Neural progenitor cell (in vitro differentiated cells): ENCODE results near the gene KIRREL3. TPM values are rescaled to one million over a fixed set of nuclear protein-coding genes. Genes with fewer than 3 reads are reported as not detected.

Experiments
- DNase-seq: peaks from one replicate; pipeline ENCODE4 v3.0.0-alpha.2; 2016; ENCODE audit warnings: low spot score
- H2AFZ ChIP-seq: fragments of 200-600 bp; sonication (generic); replicated peaks from 2 replicates; pipeline ENCODE4 v1.6.1; 2016; ENCODE audit warnings: antibody characterized with exemption
- H3F3A ChIP-seq: fragments of 200-600 bp; sonication (generic); 2 replicates; pipeline ENCODE4 v1.6.1; 2016; ENCODE audit warnings: antibody characterized with exemption, low read depth
- H3K27ac ChIP-seq: fragments of 200-600 bp; sonication (generic); 2 replicates; pipeline ENCODE4 v1.5.1; 2016; ENCODE audit warnings: mild to moderate bottlenecking
- H3K27me3 ChIP-seq: fragments of 200-600 bp; sonication (generic); 2 replicates; pipeline ENCODE4 v1.6.1; 2016; ENCODE audit warnings: mild to moderate bottlenecking, moderate library complexity
- H3K36me3 ChIP-seq: fragments of 200-600 bp; sonication (generic); 2 replicates; pipeline ENCODE4 v1.5.1; 2016
- H3K4me1 ChIP-seq: fragments of 200-600 bp; sonication (generic); 2 replicates; pipeline ENCODE4 v1.6.1; 2016; ENCODE audit warnings: mixed run types
- H3K4me2 ChIP-seq: fragments of 200-600 bp; sonication (generic); 2 replicates; pipeline ENCODE4 v1.6.1; 2016
- H3K4me3 ChIP-seq: fragments of 200-600 bp; sonication (generic); 2 replicates; pipeline ENCODE4 v1.5.1; 2016
- H3K79me2 ChIP-seq: fragments of 200-600 bp; sonication (generic); 2 replicates; pipeline ENCODE4 v1.6.1; 2016; ENCODE audit warnings: low read depth
- H3K9ac ChIP-seq: fragments of 200-600 bp; sonication (generic); 2 replicates; pipeline ENCODE4 v1.6.1; 2016
- H3K9me3 ChIP-seq: fragments of 200-600 bp; sonication (generic); 2 replicates; pipeline ENCODE4 v1.5.1; 2016; ENCODE audit warnings: low read depth
- H4K20me1 ChIP-seq: fragments of 200-600 bp; sonication (generic); 2 replicates; pipeline ENCODE4 v1.6.1; 2016; ENCODE audit warnings: low read depth
- H3K27ac Mint-ChIP-seq: 3 replicates; pipeline ENCODE4 v1.8.0; 2021; ENCODE audit warnings: mixed read lengths
- H3K27me3 Mint-ChIP-seq: 2 replicates; pipeline ENCODE4 v1.8.0; 2022; ENCODE audit warnings: low read depth, mild to moderate bottlenecking, inconsistent platforms, moderate library complexity, mixed read lengths; ENCODE audit not compliant: insufficient read depth
- H3K36me3 Mint-ChIP-seq: 3 replicates; pipeline ENCODE4 v1.8.0; 2021; ENCODE audit warnings: mixed read lengths
- H3K4me1 Mint-ChIP-seq: 3 replicates; pipeline ENCODE4 v1.8.0; 2021; ENCODE audit warnings: mixed read lengths
- H3K4me3 Mint-ChIP-seq: 3 replicates; pipeline ENCODE4 v1.8.0; 2021; ENCODE audit warnings: mild to moderate bottlenecking, moderate library complexity, mixed read lengths
- H3K9me3 Mint-ChIP-seq: 3 replicates; pipeline ENCODE4 v1.8.0; 2020; ENCODE audit warnings: mixed read lengths
- EZH2 ChIP-seq: fragments of 200-600 bp; sonication (generic); IDR thresholded peaks from 2 replicates; pipeline ENCODE4 v1.6.1; 2017; ENCODE audit warnings: antibody characterized with exemption, mild to moderate bottlenecking, moderate library complexity
- EZH2phosphoT487 ChIP-seq: fragments of 200-600 bp; sonication (generic); IDR thresholded peaks from 2 replicates; pipeline ENCODE4 v1.6.1; 2017; ENCODE audit warnings: antibody characterized with exemption
- total RNA-seq: library from RNA; depleted of rRNA; stranded (reverse); fragments of >200 nt; gene quantifications from 2 replicates; pipeline ENCODE4 v1.2.3, GENCODE V29; 2015; ENCODE audit warnings: low replicate concordance
- TF ChIP-seq, protein P1 (sequence below): fragments of 200-600 bp; sonication (generic); IDR thresholded peaks from 2 replicates; pipeline ENCODE4 v1.5.1; 2017; ENCODE audit warnings: antibody characterized with exemption, mild to moderate bottlenecking

KIRREL3 gene
- total RNA-seq, 1 donor from 2014 or later: 1.1 TPM

DNA sequence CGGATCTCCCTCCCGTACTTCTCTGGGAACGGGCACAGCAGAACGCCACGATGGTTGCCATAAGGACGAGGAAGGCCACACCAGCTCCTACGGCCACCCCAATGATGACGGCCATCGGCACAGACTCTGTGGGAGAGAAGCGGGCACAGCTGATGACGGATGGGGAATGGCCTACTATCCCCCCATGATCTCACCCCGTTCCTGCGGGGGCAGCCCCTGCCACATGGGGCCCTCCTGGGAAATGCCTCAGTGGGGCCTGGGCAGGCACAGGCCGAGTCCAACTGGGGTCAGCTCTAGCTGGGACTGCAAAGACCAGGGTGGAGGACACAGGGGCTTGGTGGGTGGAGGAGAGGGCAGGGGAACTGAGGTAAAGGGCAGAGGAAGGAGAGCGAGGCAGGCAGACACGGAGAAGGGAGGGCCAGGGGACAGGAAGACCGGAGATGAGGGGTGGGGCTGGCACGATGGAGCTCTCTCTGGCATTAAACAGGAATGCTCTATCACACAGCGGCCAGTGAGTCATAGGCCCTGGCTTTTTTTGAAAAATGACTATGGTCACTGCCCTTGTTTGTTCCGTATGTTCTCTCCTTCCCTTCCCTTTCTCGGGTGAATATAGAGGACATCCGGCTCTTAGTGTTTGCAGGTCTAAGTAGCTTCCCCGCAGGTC lies 569.0 kb downstream of the KIRREL3 start:
- H3K4me1 ChIP-seq: peaks cover 22% of the 10 kb centered on the region
- DNase-seq: no peak
- no peak overlapping the region for H2AFZ ChIP-seq
- Mint-ChIP-seq H3K9me3 (no peaks in the 10 kb centered on the region), H3K4me3 (no peak overlapping the region), H3K27ac (no peak overlapping the region), H3K4me1 (peaks cover 19% of the 10 kb centered on the region), H3K36me3 (no peaks in the 10 kb centered on the region), H3K27me3 (peaks cover 3% of the 10 kb centered on the region)
- H3K4me3 ChIP-seq: no peak overlapping the region
- TF ChIP-seq EZH2phosphoT487: no peak
- no peak for TF ChIP-seq EZH2
- TF ChIP-seq, protein P1, sequence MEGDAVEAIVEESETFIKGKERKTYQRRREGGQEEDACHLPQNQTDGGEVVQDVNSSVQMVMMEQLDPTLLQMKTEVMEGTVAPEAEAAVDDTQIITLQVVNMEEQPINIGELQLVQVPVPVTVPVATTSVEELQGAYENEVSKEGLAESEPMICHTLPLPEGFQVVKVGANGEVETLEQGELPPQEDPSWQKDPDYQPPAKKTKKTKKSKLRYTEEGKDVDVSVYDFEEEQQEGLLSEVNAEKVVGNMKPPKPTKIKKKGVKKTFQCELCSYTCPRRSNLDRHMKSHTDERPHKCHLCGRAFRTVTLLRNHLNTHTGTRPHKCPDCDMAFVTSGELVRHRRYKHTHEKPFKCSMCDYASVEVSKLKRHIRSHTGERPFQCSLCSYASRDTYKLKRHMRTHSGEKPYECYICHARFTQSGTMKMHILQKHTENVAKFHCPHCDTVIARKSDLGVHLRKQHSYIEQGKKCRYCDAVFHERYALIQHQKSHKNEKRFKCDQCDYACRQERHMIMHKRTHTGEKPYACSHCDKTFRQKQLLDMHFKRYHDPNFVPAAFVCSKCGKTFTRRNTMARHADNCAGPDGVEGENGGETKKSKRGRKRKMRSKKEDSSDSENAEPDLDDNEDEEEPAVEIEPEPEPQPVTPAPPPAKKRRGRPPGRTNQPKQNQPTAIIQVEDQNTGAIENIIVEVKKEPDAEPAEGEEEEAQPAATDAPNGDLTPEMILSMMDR: no peak
- no peaks in the 10 kb centered on the region for H4K20me1 ChIP-seq
- no peak overlapping the region for H3K9ac ChIP-seq
- H3K27ac ChIP-seq: no peak overlapping the region
- no peaks in the 10 kb centered on the region for H3K36me3 ChIP-seq
- no peaks in the 10 kb centered on the region for H3K9me3 ChIP-seq
- peaks cover 6% of the 10 kb centered on the region for H3F3A ChIP-seq
- H3K4me2 ChIP-seq: no peak overlapping the region
- H3K79me2 ChIP-seq: no peaks in the 10 kb centered on the region
- H3K27me3 ChIP-seq: no peaks in the 10 kb centered on the region

DNA sequence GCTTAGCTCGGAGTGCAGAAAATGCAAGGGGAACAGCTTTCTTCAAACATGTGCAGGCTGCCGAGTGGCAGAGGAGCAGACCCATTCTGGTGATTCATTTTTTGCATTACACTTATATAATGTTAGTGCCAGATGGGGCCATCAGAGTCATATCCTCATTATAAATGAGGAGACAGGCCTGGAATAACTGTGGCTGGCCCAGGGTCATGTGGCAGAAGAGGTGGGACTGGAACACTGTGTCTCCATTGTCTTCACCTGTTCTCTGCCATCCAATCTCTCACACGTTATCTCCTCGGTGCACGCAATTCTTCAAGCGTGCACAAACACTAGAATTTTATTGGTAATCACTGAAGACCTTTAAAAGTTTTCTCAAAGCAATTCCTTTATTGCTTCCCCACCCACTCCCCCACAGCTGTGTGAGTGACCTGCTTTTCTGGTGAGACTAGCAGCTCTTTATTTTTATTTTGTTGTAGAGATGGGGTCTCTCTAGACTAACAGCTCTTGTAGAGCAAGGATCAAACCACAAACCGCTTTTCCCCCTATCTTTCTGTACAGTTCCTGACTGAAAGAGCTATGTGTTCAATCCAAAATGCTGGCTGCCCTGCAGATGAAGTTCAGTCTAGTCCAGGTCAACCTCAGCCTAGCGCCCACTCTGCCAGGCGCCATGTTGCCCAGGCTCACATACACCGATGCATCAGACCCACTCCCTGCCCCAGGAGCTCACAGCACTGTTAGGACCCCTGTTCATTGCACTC lies 569.8 kb downstream of the KIRREL3 start:
- H3K79me2 ChIP-seq: no peaks in the 10 kb centered on the region
- H3K9ac ChIP-seq: no peak overlapping the region
- H3K4me1 ChIP-seq: peaks cover 22% of the 10 kb centered on the region
- Mint-ChIP-seq H3K36me3 (no peaks in the 10 kb centered on the region), H3K27ac (no peak overlapping the region), H3K27me3 (peaks cover 3% of the 10 kb centered on the region), H3K4me1 (peaks cover 19% of the 10 kb centered on the region), H3K4me3 (no peak overlapping the region), H3K9me3 (no peaks in the 10 kb centered on the region)
- H2AFZ ChIP-seq: no peak overlapping the region
- DNase-seq: no peak
- TF ChIP-seq EZH2 (no peak), EZH2phosphoT487 (no peak)
- TF ChIP-seq, protein P1: no peak
- H3K36me3 ChIP-seq: no peaks in the 10 kb centered on the region
- H3K4me2 ChIP-seq: no peak overlapping the region
- H3K27ac ChIP-seq: no peak overlapping the region
- no peaks in the 10 kb centered on the region for H3K27me3 ChIP-seq
- H3K4me3 ChIP-seq: no peak overlapping the region
- H3F3A ChIP-seq: peaks cover 6% of the 10 kb centered on the region
- no peaks in the 10 kb centered on the region for H4K20me1 ChIP-seq
- no peaks in the 10 kb centered on the region for H3K9me3 ChIP-seq

DNA sequence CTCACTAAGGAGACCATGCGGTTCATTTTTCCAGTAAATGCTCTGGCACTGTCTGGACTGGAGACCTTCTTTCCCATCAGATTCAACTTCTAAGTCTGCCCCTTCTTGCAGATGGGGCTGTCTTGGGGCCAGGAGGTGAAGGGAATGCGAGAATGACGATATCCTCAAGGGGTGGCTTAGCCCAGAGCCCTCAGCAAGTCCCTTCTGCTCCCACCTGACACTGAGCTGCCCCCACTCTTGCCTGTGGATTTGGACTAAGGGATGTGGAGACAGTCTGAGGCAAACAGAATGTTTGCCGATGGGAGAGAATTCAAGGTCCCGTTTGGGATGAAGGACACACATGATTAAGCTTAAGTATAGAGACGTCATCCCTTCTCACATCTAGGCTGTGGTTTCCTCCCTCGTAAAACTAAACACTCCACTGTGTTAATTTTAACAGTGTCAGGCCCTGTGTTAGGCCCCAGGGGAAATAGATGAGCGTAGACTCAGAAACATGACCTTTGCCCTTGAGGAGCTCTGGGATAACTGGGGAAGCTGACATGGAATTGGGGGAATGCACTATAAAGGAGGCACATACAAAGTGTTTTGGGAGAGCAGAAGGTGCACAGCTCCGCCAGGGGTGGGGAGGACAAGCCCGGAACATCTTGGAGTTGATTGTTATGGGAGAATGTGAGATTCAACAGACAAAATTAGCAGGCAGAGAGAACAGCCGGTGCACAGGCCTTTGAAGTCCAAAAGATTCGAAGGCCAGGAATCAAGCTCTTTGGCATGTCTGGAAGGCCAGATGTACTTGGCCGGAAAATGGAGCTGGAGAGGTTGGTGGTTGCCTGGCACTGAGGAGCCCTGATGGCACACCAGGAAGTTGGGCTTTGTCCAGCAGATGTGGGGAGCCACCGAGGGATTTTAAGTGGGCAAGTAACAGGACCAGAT lies 573.5 kb downstream of the KIRREL3 start:
- H3K4me1 Mint-ChIP-seq: peaks cover 8% of the 10 kb centered on the region
- H3K4me1 ChIP-seq: peaks cover 8% of the 10 kb centered on the region
- H3K27ac Mint-ChIP-seq: no peak overlapping the region
- no peaks in the 10 kb centered on the region for H3K36me3 Mint-ChIP-seq
- H3K36me3 ChIP-seq: no peaks in the 10 kb centered on the region
- H4K20me1 ChIP-seq: no peaks in the 10 kb centered on the region
- H3K4me3 ChIP-seq: no peak overlapping the region
- H3K79me2 ChIP-seq: no peaks in the 10 kb centered on the region
- H3K9me3 ChIP-seq: no peaks in the 10 kb centered on the region
- DNase-seq: no peak
- no peak overlapping the region for H3K4me2 ChIP-seq
- no peak overlapping the region for H2AFZ ChIP-seq
- TF ChIP-seq EZH2 (no peak), EZH2phosphoT487 (no peak)
- TF ChIP-seq, protein P1: no peak
- H3K27me3 Mint-ChIP-seq: peaks cover 3% of the 10 kb centered on the region
- H3K27me3 ChIP-seq: no peaks in the 10 kb centered on the region
- peaks cover 6% of the 10 kb centered on the region for H3F3A ChIP-seq
- no peak overlapping the region for H3K27ac ChIP-seq
- H3K4me3 Mint-ChIP-seq: no peak overlapping the region
- no peaks in the 10 kb centered on the region for H3K9me3 Mint-ChIP-seq
- no peak overlapping the region for H3K9ac ChIP-seq
